ENCODE measurements around the gene MED12L.

MED12L gene

GRCh38 chr3:151085227-151085888 is at the start of gene MED12L:
MED12L (plus strand) TSS chr3:151085664; CDS start chr3:151086927, 1,263 bp downstream.
- no peaks in the 10 kb centered on the region for H3K9me2 ChIP-seq (ENCODE audit: low read depth, low read length)
- peaks cover 4% of the 10 kb centered on the region; the same call in 1 of the 2 replicates for H3K36me3 ChIP-seq (ENCODE audit: insufficient read depth, low read length)
- H3K4me1 ChIP-seq (ENCODE audit: insufficient read depth, low read length, severe bottlenecking) = peaks cover 18% of the 10 kb centered on the region
- no peak within 1 kb of the TSS for H3K27ac ChIP-seq (ENCODE audit: low read depth, low read length, poor library complexity, severe bottlenecking)
- H3K79me2 ChIP-seq (ENCODE audit: insufficient read depth, low read length) = no peaks in the 10 kb centered on the region
- H3K4me3 ChIP-seq (ENCODE audit: low read depth, low read length, poor library complexity, severe bottlenecking) = peak within 1 kb of the TSS; percentile 81
- peak within 1 kb of the TSS; percentile 76 for H3K9ac ChIP-seq (ENCODE audit: low read length)
- no peaks in the 10 kb centered on the region for H3F3A ChIP-seq (ENCODE audit: insufficient read depth, low read length)
- H3K4me2 ChIP-seq (ENCODE audit: low read length) = peak within 1 kb of the TSS; percentile 73
- H3K9me3 ChIP-seq (ENCODE audit: low read length) = no peaks in the 10 kb centered on the region
- no peaks in the 10 kb centered on the region for H3K27me3 ChIP-seq (ENCODE audit: insufficient read depth, low read length)
- H2AFZ ChIP-seq (ENCODE audit: low read length) = peak within 1 kb of the TSS; percentile 47
- TF ChIP-seq, protein P1, sequence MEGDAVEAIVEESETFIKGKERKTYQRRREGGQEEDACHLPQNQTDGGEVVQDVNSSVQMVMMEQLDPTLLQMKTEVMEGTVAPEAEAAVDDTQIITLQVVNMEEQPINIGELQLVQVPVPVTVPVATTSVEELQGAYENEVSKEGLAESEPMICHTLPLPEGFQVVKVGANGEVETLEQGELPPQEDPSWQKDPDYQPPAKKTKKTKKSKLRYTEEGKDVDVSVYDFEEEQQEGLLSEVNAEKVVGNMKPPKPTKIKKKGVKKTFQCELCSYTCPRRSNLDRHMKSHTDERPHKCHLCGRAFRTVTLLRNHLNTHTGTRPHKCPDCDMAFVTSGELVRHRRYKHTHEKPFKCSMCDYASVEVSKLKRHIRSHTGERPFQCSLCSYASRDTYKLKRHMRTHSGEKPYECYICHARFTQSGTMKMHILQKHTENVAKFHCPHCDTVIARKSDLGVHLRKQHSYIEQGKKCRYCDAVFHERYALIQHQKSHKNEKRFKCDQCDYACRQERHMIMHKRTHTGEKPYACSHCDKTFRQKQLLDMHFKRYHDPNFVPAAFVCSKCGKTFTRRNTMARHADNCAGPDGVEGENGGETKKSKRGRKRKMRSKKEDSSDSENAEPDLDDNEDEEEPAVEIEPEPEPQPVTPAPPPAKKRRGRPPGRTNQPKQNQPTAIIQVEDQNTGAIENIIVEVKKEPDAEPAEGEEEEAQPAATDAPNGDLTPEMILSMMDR (IDR thresholded peaks at IDR 0.05; ENCODE audit: low read length) = peak; percentile 66
- TF ChIP-seq EZH2 (IDR thresholded peaks at IDR 0.05; ENCODE audit: borderline replicate concordance, low read length) = no peak
- H4K20me1 ChIP-seq (ENCODE audit: insufficient read depth, low read length) = no peaks in the 10 kb centered on the region

DNA sequence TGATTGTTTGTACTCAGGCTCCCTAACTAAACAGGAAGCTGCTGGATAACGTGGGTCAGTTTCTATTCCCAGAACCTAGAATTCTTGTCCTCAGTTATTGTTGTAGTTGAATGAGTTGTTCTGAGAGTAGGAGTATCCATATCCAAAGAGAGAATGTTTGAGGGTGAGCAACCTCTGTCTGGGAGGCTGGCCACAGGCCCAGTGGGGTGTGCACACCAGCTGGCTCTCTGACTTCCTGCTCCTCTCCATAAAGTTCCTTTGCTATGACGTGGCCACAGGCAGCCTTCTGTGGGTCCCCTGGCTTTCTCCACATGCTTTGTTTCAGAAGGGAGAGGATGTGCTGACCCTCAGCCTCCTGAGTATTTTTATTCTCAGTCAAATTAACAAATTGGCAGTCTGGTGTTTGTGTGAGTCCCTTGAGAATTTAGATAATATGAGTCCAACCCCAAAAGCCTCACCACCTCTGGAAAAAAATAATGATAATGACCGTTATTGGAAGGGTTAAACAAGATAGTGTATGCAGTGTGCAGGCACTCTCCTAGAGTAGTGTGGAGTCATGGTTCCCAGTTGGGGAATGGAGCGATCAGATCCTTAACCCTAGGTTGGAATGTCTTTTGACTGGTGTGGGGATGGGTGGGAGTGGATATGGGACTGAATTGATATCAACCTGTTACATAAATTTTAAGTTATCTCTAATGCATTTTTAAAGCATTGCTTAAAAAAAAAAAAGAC is 47.6 kb upstream of the MED12L start:
- H3K4me2 ChIP-seq (ENCODE audit: low read length) = no peak overlapping the region
- H3F3A ChIP-seq (ENCODE audit: insufficient read depth, low read length) = no peaks in the 10 kb centered on the region
- TF ChIP-seq, protein P1 (IDR thresholded peaks at IDR 0.05; ENCODE audit: low read length) = no peak
- no peak for TF ChIP-seq EZH2 (IDR thresholded peaks at IDR 0.05; ENCODE audit: borderline replicate concordance, low read length)
- H3K27me3 ChIP-seq (ENCODE audit: insufficient read depth, low read length) = no peaks in the 10 kb centered on the region
- no peaks in the 10 kb centered on the region for H3K4me1 ChIP-seq (ENCODE audit: insufficient read depth, low read length, severe bottlenecking)
- no peaks in the 10 kb centered on the region for H3K36me3 ChIP-seq (ENCODE audit: insufficient read depth, low read length)
- no peaks in the 10 kb centered on the region for H3K9me3 ChIP-seq (ENCODE audit: low read length)
- H2AFZ ChIP-seq (ENCODE audit: low read length) = no peak overlapping the region
- H3K9ac ChIP-seq (ENCODE audit: low read length) = no peak overlapping the region
- H3K27ac ChIP-seq (ENCODE audit: low read depth, low read length, poor library complexity, severe bottlenecking) = no peak overlapping the region
- no peaks in the 10 kb centered on the region for H3K79me2 ChIP-seq (ENCODE audit: insufficient read depth, low read length)
- H3K9me2 ChIP-seq (ENCODE audit: low read depth, low read length) = no peaks in the 10 kb centered on the region
- H4K20me1 ChIP-seq (ENCODE audit: insufficient read depth, low read length) = no peaks in the 10 kb centered on the region
- H3K4me3 ChIP-seq (ENCODE audit: low read depth, low read length, poor library complexity, severe bottlenecking) = no peak overlapping the region

DNA sequence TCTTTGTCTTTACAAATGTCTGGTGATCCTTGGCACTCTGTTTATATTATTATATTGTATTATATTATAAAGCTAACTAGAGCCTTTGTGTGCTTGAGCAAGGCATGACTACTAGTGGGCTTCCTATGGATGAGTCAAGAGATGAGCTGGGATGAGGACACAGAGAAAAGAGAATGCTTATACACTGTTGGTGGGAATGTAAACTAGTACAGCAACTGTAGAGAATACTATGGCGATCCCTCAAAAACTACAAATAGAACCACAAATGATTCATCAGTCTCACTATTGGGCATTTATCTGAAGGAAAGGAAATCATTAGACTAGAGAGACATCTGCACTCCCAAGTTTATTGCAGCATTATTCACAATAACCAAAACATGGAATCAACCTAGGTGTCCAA is 40.8 kb upstream of the MED12L start:
- Histone ChIP-seq H3K9ac (ENCODE audit: low read length) (no peak overlapping the region), H3K4me1 (ENCODE audit: insufficient read depth, low read length, severe bottlenecking) (no peaks in the 10 kb centered on the region)
- TF ChIP-seq EZH2 (IDR thresholded peaks at IDR 0.05; ENCODE audit: borderline replicate concordance, low read length) = no peak
- TF ChIP-seq, protein P1 (IDR thresholded peaks at IDR 0.05; ENCODE audit: low read length) = no peak

More for the DNA sequence above, 40.8 kb upstream of the MED12L start:
- H3F3A ChIP-seq (ENCODE audit: insufficient read depth, low read length) = no peaks in the 10 kb centered on the region
- no peaks in the 10 kb centered on the region for H3K36me3 ChIP-seq (ENCODE audit: insufficient read depth, low read length)
- no peaks in the 10 kb centered on the region for H4K20me1 ChIP-seq (ENCODE audit: insufficient read depth, low read length)
- H3K27me3 ChIP-seq (ENCODE audit: insufficient read depth, low read length) = no peaks in the 10 kb centered on the region
- no peak overlapping the region for H3K4me3 ChIP-seq (ENCODE audit: low read depth, low read length, poor library complexity, severe bottlenecking)
- H3K79me2 ChIP-seq (ENCODE audit: insufficient read depth, low read length) = no peaks in the 10 kb centered on the region
- no peak overlapping the region for H3K4me2 ChIP-seq (ENCODE audit: low read length)
- H3K9me3 ChIP-seq (ENCODE audit: low read length) = no peaks in the 10 kb centered on the region
- no peaks in the 10 kb centered on the region for H3K9me2 ChIP-seq (ENCODE audit: low read depth, low read length)
- no peak overlapping the region for H2AFZ ChIP-seq (ENCODE audit: low read length)
- no peak overlapping the region for H3K27ac ChIP-seq (ENCODE audit: low read depth, low read length, poor library complexity, severe bottlenecking)
